HepG2 (cell line): ENCODE results near the gene CYP4F2. TPM values are rescaled to one million over a fixed set of nuclear protein-coding genes. Genes with fewer than 3 reads are reported as not detected.
A peak's percentile ranks its signal among the peaks of the same experiment; 100 is the strongest.

Source experiments
- ADNP ChIP-seq: sonication (generic); formaldehyde crosslinking; IDR thresholded peaks from 2 replicates; pipeline ENCODE4 v1.4.0; 2020; ENCODE audit warnings: missing genetic modification reagents
- CBX5 ChIP-seq: sonication (generic); formaldehyde crosslinking; IDR thresholded peaks from 2 replicates; pipeline ENCODE4 v1.4.0; 2020; ENCODE audit warnings: missing genetic modification reagents, borderline replicate concordance
- FUBP1 ChIP-seq: sonication (generic); formaldehyde crosslinking; IDR thresholded peaks from 2 replicates; pipeline ENCODE4 v1.5.1; 2020; ENCODE audit warnings: missing genetic modification reagents, mild to moderate bottlenecking, borderline replicate concordance
- GABPB1 ChIP-seq: IDR thresholded peaks from 2 replicates; pipeline ENCODE4 v1.6.1; 2016; ENCODE audit warnings: mild to moderate bottlenecking, missing genetic modification reagents, moderate library complexity, missing compliant biosample characterization
- GMEB2 ChIP-seq: IDR thresholded peaks from 2 replicates; pipeline ENCODE4 v1.6.1; 2016; ENCODE audit warnings: missing biosample characterization, missing genetic modification reagents, low read depth
- GRHL1 ChIP-seq: sonication (generic); formaldehyde crosslinking; conservative IDR thresholded peaks from 2 replicates; pipeline ENCODE4 v1.8.0; 2022; ENCODE audit warnings: missing genetic modification reagents
- HOXD1 ChIP-seq: sonication (generic); formaldehyde crosslinking; IDR thresholded peaks from 2 replicates; pipeline ENCODE4 v1.5.0; 2020; ENCODE audit warnings: missing genetic modification reagents
- IRF9 ChIP-seq: sonication (generic); formaldehyde crosslinking; IDR thresholded peaks from 2 replicates; pipeline ENCODE4 v1.8.0; 2022; ENCODE audit warnings: missing genetic modification reagents, mild to moderate bottlenecking, borderline replicate concordance
- JUND ChIP-seq: sonication (generic); formaldehyde crosslinking; IDR thresholded peaks from 2 replicates; pipeline ENCODE4 v1.8.0; 2022; ENCODE audit warnings: mild to moderate bottlenecking, missing genetic modification reagents
- MEIS2 ChIP-seq: sonication (generic); formaldehyde crosslinking; IDR thresholded peaks from 2 replicates; pipeline ENCODE4 v1.9.0; 2021; ENCODE audit warnings: mild to moderate bottlenecking, missing genetic modification reagents
- RARG ChIP-seq: sonication (generic); formaldehyde crosslinking; IDR thresholded peaks from 2 replicates; pipeline ENCODE4 v1.4.0; 2020; ENCODE audit warnings: low read depth, mild to moderate bottlenecking, missing genetic modification reagents
- TAF15 ChIP-seq: fragments of 200-400 bp; formaldehyde crosslinking; IDR thresholded peaks from one replicate; pipeline ENCODE4 v1.6.1; 2018; ENCODE audit warnings: mild to moderate bottlenecking, low read depth, low read length; ENCODE audit not compliant: poor library complexity, severe bottlenecking
- WIZ ChIP-seq: sonication (generic); formaldehyde crosslinking; IDR thresholded peaks from 2 replicates; pipeline ENCODE4 v1.5.1; 2020; ENCODE audit warnings: mild to moderate bottlenecking, missing genetic modification reagents
- ZBTB21 ChIP-seq: sonication (generic); formaldehyde crosslinking; IDR thresholded peaks from 2 replicates; pipeline ENCODE4 v1.4.0; 2020; ENCODE audit warnings: missing genetic modification reagents
- ZFX ChIP-seq: sonication (generic); formaldehyde crosslinking; IDR thresholded peaks from 2 replicates; pipeline ENCODE4 v1.4.0; 2020; ENCODE audit warnings: mild to moderate bottlenecking, low read depth, missing genetic modification reagents, moderate library complexity
- ZNF235 ChIP-seq: sonication (generic); formaldehyde crosslinking; IDR thresholded peaks from 2 replicates; pipeline ENCODE4 v1.8.1; 2023; ENCODE audit warnings: mild to moderate bottlenecking, missing genetic modification reagents, borderline replicate concordance
- ZNF24 ChIP-seq: fragments of 450-650 bp; IDR thresholded peaks from 2 replicates; pipeline ENCODE4 v1.6.1; 2017; ENCODE audit warnings: antibody characterized with exemption, mild to moderate bottlenecking
- ZNF317 ChIP-seq: sonication (generic); formaldehyde crosslinking; IDR thresholded peaks from 2 replicates; pipeline ENCODE4 v1.5.0; 2020; ENCODE audit warnings: mild to moderate bottlenecking, missing genetic modification reagents
- ZNF451 ChIP-seq: sonication (generic); formaldehyde crosslinking; IDR thresholded peaks from 2 replicates; pipeline ENCODE4 v1.5.0; 2020; ENCODE audit warnings: mild to moderate bottlenecking, missing genetic modification reagents
- ZNF543 ChIP-seq: sonication (generic); formaldehyde crosslinking; IDR thresholded peaks from 2 replicates; pipeline ENCODE4 v1.4.0; 2020; ENCODE audit warnings: mild to moderate bottlenecking, missing genetic modification reagents
- ZNF547 ChIP-seq: sonication (generic); formaldehyde crosslinking; IDR thresholded peaks from 2 replicates; pipeline ENCODE4 v1.5.1; 2020; ENCODE audit warnings: mild to moderate bottlenecking, missing genetic modification reagents
- ZNF552 ChIP-seq: sonication (generic); formaldehyde crosslinking; IDR thresholded peaks from 2 replicates; pipeline ENCODE4 v1.9.0; 2022; ENCODE audit warnings: missing genetic modification reagents, mild to moderate bottlenecking, borderline replicate concordance
- ZNF777 ChIP-seq: sonication (generic); formaldehyde crosslinking; IDR thresholded peaks from 2 replicates; pipeline ENCODE4 v1.4.0; 2020; ENCODE audit warnings: missing genetic modification reagents
- ZSCAN20 ChIP-seq: sonication (generic); formaldehyde crosslinking; IDR thresholded peaks from 2 replicates; pipeline ENCODE4 v1.4.0; 2020; ENCODE audit warnings: missing genetic modification reagents, mild to moderate bottlenecking, borderline replicate concordance
- ZSCAN31 ChIP-seq: sonication (generic); formaldehyde crosslinking; IDR thresholded peaks from 2 replicates; pipeline ENCODE4 v1.5.0; 2020; ENCODE audit warnings: low read depth, mild to moderate bottlenecking, missing genetic modification reagents
- polyA plus RNA-seq, 8 experiments: library from polyadenylated mRNA; depleted of rRNA in 3 of 8; stranded (reverse) in 7 of 8; unstranded in 1 of 8; fragments of >200 nt; fragmentation: Illumina TruSeq in 4 of 8; extraction: Trizol in 4 of 8; gene quantifications; 2 replicates each; pipeline versions ENCODE4 v1.2.1 to v1.2.3, GENCODE V29; 2011 to 2016; ENCODE audit warnings: low read depth in 4 of 8, missing spikeins in 1 of 8, mixed read lengths in 1 of 8; ENCODE audit not compliant: insufficient read depth in 1 of 8
- total RNA-seq, 5 experiments: library from RNA; depleted of rRNA; stranded (reverse); fragments of >200 nt; fragmentation: Illumina TruSeq; extraction: Trizol; gene quantifications; 2 replicates each; pipeline ENCODE4 v1.2.3, GENCODE V29; 2016; ENCODE audit warnings: low read depth in 1 of 5

CYP4F2 gene
- total and polyA plus RNA-seq, 2 of the 13 experiments (the other 11 are each of a cell fraction or from before 2014, with no cell fraction given) = 3.7 to 3.9 TPM

- TF ChIP-seq GABPB1 (CRISPR knock-in tag) (peak; percentile 71), ZNF552 (CRISPR knock-in tag) (no peak), HOXD1 (CRISPR knock-in tag) (no peak), ZBTB21 (no peak), ZNF451 (CRISPR knock-in tag) (no peak), TAF15 (no peak), ZNF24 (0 out of 2 replicates have a peak, but pooled peaks have one; percentile 10), ZFX (CRISPR knock-in tag) (peak; percentile 88), GMEB2 (CRISPR knock-in tag) (no peak), FUBP1 (CRISPR knock-in tag) (no peak), ZNF317 (CRISPR knock-in tag) (no peak), IRF9 (CRISPR knock-in tag) (0 out of 2 replicates have a peak, but pooled peaks have one; percentile 45), ZNF543 (CRISPR knock-in tag) (no peak), ZNF235 (no peak), CBX5 (no peak), ZNF777 (no peak), RARG (CRISPR knock-in tag) (no peak), ADNP (CRISPR knock-in tag) (no peak), MEIS2 (CRISPR knock-in tag) (no peak), GRHL1 (CRISPR knock-in tag) (no peak), ZSCAN31 (CRISPR knock-in tag) (no peak), ZNF547 (CRISPR knock-in tag) (no peak), ZSCAN20 (CRISPR knock-in tag) (no peak), JUND (CRISPR knock-in tag) (no peak), WIZ (no peak)
Measured at GRCh38 chr19:15934332-15935078, 36.6 kb upstream of the CYP4F2 start, which contains the start of gene CYP4F11 (continued).
